RPMI8226 (cell line): ENCODE measurements around the gene DOCK10.

Experiments
- DNase-seq: peaks from one replicate; pipeline ENCODE4 v3.0.0-alpha.2; 2015

Gene DOCK10

DNA sequence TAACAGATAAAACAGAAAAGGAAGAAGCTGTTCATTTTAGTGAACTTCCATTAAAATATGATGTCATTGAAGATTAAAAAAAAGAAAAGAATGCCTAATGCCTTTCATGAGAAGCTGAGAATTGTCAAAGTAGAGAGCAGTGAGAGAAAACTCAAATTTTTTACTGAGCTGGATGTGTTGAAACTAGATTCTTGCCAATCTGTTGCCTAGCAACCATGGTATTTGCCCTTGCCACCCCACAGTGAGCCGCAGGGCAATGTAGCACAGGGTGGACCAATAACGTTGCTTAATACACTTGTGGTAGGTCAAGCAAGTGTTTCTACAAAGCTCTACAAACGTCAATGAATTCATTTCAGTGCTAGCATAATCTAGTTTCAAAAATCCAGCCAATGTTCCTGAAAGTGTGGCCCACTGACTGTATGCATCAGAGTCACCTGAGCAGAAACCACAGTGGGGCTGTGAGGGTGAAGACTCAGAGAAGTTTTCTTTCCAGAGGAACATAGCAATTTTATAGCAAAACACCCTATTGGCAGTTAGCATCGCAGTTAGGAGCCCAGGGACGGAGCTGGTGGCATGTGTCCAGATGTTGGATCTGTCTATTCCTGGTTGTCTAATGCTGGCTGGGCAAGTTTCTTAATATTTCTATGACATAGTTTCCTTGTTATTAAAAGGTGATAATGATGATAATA is 132.2 kb downstream of the DOCK10 start:
- DNase-seq, result no peak

DNA sequence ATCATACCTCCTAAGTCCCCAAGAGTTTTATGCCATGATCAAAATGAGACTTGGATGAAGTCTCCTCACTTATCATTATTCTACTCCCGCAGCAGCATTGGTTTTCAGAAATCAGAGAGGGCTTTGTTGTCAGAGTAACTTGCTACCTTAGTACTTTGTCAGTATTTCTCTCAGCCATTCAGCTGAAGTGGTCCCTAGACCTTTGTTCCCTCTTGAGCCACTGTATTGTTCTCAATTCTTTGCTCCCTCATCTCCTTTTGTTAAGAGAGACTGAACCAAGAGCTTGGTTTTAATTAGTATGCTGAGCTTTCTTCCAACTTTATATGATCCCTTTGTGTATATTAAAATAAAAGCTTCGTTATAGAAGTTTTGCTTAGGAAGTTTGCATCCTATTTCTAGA is 133.4 kb downstream of the DOCK10 start:
- no peak for DNase-seq

DNA sequence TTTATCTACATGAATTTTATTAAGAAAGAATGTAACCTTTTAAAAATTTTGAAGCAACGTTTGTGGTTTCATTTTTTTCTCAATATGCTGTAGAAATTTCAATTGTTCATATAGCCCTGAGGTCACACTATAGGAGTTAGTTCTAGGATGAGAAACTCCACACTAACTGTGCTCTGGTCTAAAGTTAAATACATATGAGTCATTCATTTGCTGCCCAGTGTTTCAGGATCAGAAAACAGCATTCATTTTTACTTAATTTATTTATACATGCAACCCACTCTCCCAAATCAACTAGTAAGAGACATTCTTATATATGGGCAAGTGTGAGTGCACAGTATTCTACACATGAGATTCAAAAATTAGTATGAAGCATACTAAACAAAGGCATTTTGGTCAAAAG is 137.9 kb downstream of the DOCK10 start:
- no peak for DNase-seq

DNA sequence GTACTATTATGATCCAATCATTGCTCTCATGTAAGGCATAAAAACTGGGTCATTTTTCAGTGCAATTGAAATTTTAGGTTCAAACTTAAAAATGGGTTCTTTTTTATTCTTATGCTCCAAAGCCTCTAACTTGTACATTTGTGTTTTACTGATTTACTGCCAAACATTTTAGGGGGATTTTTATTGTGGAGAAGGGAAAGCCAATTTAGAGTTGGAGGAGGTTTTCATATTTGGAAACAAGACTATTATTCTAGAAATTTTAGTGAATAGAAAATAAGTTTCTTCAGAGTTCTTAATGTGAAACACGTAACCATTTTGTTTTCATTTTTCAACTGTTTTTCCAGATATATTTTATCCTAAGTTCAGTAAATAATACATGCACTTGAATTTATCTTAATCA is 138.6 kb downstream of the DOCK10 start:
- no peak for DNase-seq

DNA sequence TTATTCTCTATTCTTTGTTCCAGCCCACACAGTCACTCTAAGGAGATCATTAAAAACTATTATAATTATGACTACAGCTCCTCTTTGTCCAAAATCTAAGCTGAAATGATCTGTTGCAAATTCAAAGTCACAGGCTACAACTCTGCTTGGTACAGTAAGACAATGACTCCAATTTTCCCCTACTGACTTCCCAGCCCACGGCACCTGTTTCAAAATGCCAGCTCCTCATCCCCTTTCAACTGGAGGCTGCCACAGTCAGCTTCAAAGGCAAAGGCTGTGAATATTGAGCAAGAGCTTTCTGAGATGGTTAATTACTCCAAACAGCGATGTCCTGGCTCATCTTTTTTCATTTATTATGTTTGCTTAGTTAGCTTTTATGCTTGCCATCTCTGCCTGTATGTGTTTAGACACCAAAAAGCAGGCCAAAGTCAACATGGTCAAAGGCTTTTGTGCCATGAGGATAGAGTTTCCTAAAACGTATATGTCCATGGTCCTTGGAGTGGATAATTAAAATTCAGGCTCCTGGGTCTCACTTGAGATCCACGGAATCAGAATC is 141.1 kb downstream of the DOCK10 start:
- DNase-seq, result no peak

DNA sequence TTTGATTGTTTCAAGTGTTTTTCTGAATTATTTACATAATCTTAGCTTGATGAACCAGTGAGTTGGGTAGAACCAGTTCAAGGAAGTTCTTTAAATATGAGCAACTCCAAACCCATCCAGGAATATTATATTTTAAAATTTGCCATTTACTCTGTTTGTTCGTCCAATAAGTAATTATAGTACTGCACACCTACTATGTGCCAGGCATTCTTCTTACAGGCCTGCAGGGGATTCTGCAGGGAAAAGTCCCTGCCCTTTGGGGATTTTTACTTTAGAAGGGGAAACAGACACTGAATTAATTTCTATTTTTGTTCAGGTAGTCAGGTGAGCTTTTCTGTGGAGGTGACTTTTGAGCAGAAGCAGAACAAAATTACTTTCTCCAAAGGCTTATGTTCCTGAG is 146.9 kb downstream of the DOCK10 start:
- DNase-seq, result no peak

DNA sequence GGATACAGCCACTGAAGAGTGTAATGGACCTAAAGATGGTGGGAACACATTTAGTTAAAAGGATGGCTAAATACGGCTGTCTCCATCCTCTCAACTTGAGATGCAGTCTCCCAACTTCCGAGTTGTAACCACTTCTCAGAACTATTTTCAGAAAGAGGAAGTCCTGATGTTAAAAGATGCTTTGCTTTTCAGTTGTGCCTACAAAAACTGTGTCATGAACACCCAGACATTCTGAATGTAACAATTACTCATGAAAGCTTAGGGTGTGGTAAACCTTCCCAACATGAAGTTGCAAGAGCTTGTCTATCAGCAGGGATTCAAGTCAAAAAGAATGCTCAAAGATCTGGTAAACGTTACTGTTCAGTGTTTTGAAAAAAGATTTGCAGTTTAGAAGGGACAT is 147.9 kb downstream of the DOCK10 start:
- peak; percentile 29 for DNase-seq

DNA sequence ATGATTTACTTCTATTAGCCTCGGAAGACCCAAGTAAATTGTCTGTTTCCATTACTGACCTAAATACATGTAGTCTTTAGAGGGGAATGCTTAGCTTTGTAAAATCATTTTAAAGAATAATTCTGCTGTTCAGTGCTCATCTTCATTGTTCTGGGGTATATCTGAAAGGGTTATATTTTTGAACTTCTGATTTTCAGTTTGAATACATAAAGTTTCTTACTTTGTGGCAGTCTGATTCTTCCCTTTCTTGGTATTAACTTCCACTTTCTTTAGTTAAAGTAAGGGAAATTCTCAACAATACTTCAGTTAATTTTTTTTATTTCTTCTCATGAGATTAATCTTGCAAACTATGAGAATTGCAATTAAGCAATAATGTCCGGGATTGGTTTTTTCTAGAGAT is 148.4 kb downstream of the DOCK10 start:
- DNase-seq, result no peak

DNA sequence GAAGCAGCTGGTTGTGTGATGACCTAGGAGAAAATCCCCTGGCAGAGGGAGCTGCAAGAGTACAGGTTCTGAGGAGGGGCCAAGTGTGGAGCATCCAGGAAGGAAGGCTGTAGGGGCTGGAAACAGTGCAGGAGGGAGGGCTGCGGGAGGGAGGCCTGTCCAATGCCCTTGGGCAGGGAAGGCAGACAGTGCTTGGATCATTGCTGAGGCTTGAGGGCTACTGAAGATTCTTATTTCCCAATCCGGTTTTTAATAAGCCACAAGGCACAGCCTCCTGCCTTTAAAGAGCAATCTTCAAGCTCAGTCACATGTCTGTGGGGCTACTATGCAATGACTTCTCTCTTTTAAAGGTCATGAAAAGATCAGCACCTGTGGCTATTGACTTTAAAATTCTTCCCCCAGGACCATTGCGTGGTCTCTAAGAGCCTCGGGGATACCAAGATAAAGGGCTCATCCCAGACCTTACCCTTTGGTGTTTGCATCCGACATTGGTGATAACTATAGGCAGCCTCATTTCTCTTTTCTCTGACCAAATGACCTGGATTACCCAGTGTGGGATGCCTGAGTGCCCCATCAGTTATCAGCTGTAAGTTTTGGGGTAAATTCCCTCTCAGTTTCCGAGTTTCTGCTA is 149.6 kb downstream of the DOCK10 start:
- no peak for DNase-seq

DNA sequence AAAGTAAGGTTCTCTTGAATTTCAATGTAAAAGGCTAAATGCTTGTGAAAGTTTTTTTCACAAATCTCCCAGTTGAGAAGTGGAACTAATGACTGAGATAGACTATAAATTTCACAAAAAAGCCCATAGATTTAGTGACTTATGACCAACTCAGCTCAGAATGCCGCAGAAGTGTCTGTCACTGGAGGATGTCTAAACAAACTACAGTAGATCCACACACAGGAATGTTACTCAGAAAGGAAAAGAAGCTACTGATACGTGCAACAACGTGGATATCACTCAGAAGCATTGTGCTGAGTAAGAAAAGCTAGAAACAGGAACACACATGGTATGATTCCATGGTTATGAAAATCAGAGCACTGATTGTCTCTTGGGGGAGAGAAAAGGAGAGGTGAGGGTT is 151.9 kb downstream of the DOCK10 start:
- no peak for DNase-seq

DNA sequence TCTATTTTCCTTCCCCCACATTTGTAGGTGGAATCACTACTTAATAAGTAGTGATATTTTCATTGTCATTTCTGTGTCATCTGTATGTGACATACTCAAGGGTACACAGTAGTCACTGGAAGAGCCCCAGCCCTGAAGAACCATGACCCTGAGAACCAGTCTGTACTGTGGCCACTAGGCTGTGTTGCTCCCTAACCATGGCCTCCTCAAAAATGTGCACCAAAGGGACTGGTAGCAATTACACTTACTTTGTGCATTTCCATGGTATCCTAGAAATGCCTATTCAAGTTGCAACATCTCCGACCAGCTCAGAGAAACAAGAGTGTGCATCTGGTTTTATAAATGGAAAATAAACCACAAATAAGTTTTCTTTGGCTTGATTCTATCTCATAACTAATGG is 155.1 kb downstream of the DOCK10 start:
- no peak for DNase-seq

DNA sequence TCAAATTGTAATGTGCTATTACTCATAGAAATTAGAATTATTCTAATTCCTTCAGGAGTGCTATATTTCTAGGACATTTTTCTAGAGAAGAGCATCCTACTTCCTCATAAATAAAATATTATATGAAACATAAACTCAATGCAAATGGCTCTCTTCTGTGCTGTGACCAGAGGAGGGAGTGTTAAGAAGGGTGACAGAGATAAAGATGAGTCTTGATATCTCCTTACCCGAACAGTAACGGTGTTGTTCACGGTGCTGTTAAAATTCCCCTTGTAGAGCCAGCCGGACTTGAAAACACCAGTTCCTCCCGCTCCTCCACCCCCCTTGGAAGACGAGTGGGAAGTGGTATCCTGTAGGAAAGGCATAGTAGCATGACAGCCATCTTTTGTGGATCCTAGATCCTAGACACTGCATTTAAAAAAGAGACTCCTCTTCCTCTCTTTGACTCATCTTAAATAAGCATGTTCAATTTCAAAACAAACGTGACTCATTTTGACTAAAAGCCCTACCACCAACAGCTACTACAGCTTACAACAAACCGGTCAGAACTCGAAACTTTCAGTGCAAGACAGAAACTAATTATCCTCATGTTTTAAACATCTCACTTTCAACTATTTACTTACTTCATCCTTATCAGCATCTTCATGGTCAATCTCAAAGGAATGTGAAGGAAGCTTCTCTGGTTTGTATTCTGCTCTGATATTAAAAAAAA is 156.3 kb downstream of the DOCK10 start:
- DNase-seq, result no peak

DNA sequence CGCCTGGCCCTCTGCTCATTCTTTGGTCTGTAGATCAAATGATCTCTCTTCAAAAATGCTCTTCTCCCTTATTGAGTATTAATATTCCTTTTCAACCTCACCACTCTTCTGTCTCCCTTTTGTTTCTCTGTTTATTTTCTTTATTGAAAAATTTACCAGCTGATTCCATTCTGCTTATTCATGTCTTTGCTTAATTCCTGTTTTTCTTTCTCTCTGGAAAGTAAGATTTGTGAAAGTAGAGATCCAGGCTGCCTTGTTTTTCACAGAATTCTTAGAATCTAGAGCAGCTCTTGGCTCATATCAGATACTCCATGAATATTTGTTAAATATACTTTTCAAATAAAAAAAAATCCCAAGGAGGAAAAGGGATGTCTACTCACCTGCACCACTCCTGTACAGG is 157.0 kb downstream of the DOCK10 start:
- DNase-seq, result no peak

DNA sequence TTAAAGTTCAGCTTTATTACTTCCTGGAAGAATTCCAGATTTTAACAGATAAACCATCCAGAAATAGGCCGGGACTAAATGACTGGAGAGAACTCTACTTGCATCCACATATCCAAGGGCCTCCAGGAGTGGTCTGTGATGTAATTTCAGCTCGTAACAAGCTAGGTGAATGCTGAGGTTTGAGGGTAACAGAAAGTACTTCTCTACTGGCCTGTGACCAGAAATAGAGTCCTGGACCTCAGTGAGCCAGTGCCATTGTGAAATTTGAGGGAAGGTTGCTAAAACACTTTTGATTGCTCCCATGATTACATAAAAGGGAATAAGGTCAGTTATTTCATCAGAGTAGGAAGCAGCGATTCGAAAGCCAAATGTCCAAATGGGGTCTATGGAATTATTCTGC is 158.1 kb downstream of the DOCK10 start:
- no peak for DNase-seq

DNA sequence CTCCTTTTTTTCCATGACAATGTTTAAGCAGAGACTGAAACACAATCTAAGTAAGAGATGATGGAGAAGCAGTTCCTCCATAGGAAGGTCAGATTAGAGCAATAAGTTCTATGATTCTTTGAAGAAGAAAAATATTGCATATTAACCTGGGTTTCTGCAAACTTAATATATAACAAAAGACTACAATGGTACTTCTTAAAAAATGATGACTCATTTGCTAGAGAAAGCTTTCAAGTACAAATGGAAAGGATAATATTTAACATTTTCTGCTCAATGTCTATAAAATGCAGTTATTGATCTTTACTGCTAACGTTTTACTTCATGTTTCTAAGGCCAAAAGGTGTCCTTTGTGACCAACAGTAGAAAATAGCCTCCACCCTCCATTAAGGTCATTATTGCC is 158.6 kb downstream of the DOCK10 start:
- DNase-seq, result no peak

DNA sequence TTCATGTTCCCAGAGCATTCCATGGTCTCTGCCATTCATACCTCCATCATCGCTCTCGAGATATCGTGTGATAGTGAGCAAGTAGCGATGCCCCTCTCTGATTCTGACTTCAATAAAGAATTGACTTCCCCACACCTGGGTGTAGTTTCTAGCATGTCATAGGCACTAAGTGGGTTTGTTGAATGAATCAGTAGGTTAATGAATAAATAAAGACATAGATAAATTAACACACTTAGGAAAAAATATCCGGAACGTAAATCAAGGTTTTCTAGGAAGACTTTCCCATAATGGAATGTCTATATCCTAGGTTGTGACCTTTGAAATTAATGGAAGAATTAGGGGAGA is 159.1 kb downstream of the DOCK10 start:
- DNase-seq, result no peak

DNA sequence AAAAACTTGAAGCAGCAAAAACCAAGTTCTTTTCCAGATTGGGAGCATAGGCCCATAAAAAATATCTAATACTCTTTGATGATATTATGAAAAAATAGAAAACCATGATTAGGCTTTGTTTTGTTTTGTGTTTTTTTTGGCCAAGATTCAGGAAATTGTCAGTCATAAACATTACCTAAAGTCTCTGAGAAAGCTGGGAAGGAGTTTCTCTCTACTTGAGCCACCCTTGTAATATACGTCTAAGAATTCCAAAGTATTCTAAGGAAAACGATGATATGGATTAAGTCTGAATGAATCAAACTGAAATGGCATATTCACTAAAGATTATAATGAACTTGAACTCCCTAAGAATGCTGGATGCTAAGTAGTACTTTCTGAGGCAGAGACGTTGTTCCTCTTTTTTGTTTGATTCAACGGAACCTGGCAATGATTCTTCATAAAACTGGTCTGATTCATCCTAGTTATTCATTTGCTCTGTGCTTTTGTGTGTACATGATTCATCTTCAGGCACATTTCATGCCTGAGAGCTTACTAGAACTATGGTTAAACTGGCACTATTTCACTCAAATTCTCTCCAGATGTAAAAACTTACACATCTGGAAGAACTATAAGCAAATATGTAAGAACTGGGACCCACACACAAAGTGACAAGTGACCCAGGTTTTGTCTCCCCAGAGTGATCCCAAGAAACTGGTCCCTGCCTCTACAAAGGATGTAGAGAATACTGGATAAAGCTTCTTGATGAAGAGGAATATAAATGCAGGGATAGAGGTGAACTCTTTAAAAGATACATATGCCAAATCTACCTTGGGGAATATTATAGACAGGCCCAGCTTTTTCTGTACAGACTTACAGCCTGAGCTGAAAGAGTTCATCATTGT is 159.7 kb downstream of the DOCK10 start:
- DNase-seq, result no peak

DNA sequence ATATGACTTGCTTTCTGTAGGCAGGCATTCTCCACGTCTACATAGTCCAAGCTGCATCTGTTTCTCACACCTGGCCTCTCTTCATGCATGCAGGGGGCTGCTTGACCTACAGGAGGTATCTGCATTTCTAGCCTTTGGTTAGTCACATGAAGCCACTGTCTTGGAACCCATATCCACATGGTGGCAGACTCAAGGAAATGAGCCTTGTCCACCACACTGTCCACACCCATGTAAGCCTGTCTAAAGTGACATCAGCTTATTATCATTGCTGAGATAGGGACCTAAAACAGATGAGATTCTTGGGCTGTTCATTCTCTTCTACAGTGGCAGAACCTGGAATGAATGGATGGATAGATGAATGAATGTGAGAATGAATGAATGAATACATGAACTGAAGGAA is 160.4 kb downstream of the DOCK10 start:
- DNase-seq, result no peak

DNA sequence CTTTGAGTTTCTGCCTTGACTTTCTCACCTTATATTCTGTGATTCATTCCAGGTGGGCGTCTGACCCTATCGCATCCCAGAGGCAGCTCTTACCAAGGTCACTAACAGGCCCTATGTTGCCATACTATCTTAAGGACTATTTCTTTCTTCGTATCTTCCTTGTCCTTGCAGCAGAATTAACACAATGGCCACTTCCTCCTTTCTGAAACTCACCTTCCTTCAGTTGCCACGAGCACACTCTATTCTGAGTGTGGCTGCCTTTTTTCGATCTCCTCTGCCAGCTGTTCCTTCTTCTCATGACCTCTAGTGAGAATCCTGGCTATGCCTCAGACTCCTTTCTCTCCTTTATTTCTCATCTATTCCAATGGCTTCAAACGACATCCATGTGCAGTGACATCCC is 165.7 kb downstream of the DOCK10 start:
- no peak for DNase-seq

DNA sequence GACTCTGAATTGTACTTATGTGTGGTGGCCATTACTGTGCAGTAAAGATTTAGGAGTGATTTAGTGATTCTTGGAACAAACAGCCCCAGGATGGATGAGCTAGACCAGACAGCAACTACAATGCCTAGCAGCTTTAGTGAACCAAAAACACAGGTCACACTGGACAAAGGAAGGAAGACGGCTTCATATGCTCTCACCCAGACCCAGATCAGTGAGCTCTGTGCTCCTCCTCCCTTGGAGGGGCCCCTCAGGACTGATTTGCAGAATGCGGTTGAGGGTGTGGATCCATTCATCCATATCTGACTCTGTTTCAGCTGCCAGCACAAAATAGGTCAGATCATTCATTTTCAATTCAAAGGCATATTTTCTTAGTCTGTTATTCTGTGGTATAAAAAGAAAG is 166.4 kb downstream of the DOCK10 start:
- DNase-seq, result no peak

DNA sequence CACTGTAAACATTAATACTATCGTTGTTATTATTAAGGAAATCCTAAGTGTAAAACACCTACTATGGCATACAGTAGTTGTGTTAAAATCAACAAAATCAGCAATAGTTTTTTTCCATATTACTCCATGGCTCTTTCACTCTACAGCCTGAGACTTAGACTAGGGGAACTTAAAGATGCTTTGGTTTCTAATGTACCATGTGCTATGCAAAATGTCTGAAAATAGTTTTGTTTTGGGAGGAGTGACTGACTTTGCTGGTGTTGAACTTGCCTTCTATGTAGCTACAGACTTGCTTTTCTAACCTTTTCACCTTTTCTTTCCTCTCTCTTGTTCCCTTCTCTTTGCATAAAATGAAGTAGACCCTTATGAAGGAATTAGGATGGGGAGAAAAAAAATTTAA is 167.1 kb downstream of the DOCK10 start:
- DNase-seq, result no peak

DNA sequence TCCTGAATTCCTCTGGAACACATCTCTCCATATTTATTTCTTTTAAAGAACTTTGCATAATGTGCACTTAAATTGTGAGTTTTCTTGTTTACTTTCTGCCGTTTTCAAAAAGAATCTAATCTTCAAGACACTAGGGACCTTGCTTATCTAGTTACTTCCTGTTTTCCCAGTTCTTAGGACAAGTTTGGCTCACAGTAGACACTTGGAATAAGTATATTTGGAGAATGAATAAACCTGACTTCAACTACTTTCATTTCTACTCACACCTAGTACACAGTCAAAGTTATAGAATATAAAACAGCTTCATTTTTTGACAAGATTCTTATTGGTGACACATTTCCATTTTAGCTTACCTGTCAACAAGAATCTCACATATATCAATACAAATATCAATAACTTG is 170.5 kb downstream of the DOCK10 start:
- DNase-seq, result no peak

DNA sequence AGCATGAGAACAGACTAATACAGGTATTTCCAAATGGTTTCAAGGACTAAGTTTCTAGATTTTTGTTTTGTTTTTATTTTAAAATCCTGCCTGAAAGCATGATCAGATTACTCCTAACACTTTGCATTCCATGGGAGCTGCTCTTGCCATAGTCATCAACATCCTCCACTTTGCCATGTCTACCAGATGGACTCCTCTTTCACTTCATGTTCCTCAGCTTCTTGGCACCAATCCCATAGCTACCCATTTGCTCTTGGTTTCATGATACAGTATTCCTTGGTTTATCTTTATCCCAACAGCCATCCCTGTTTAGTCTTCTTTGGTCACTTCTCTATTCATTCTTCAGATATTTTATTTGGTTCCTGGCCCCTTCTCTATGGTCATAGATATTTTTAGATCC is 171.9 kb downstream of the DOCK10 start:
- no peak for DNase-seq
